WI38 (cell line): ENCODE measurements around the gene ZNF892.
A peak's percentile ranks its signal among the peaks of the same experiment; 100 is the strongest.
"Not testable (repeated sequence)": the region's sequence is repeated elsewhere in the genome, so short reads cannot be mapped to it uniquely, and the experiment has no call there.

Source experiments
- H3K4me3 ChIP-seq: 2 replicates; pipeline ENCODE4 v1.5.1; 2011; ENCODE audit warnings: low read depth, mild to moderate bottlenecking, control low read depth, low read length
- CTCF ChIP-seq: IDR thresholded peaks from 2 replicates; pipeline ENCODE4 v1.5.1; 2012; ENCODE audit warnings: low read depth, mild to moderate bottlenecking, control low read depth, low read length

ZNF892 gene

GRCh38 chr2:95192956-95193355, 14.4 kb upstream of the ZNF892 start:
- peak; percentile 39; the same call in 1 of the 2 replicates for TF ChIP-seq CTCF
- not testable (repeated sequence) for H3K4me3 ChIP-seq

GRCh38 chr2:95203911-95204310, 3.4 kb upstream of the ZNF892 start:
- no peak overlapping the region for H3K4me3 ChIP-seq
- TF ChIP-seq CTCF: no peak

- TF ChIP-seq CTCF: no peak
- no peak overlapping the region for H3K4me3 ChIP-seq
Observed at GRCh38 chr2:95204396-95204795, 2.9 kb upstream of the ZNF892 start.

GRCh38 chr2:95206096-95206495, 1.2 kb upstream of the ZNF892 start:
- no peak overlapping the region; the same call in 1 of the 2 replicates for H3K4me3 ChIP-seq
- TF ChIP-seq CTCF: no peak

- TF ChIP-seq CTCF: no peak
- H3K4me3 ChIP-seq: peak overlapping the region; percentile 60
Observed at GRCh38 chr2:95208106-95208505, 785 bp downstream of the ZNF892 start.

GRCh38 chr2:95215018-95215612, 7.8 kb downstream of the ZNF892 start:
- no peak for TF ChIP-seq CTCF
- H3K4me3 ChIP-seq: no peak overlapping the region

- no peak for TF ChIP-seq CTCF
- no peak overlapping the region for H3K4me3 ChIP-seq
Observed at GRCh38 chr2:95220449-95220848, 13.1 kb downstream of the ZNF892 start.
